Heart left ventricle (tissue), 13 donors: ENCODE measurements around the gene FCHSD2.

Experiments
- POLR2A ChIP-seq, 2 donors: fragments of 450-650 bp; IDR thresholded peaks; one replicate each; pipeline ENCODE4 v1.6.1; 2017; ENCODE audit warnings: antibody characterized with exemption in 2 of 2, mild to moderate bottlenecking in 2 of 2, moderate library complexity in 2 of 2
- TF ChIP-seq, protein P1 (sequence below), 12 donors: fragments of 200-600 bp; sonication (generic) in 4 of 12; IDR thresholded peaks; one replicate each; pipeline versions ENCODE4 v1.5.0 to v1.8.0; 2018 to 2022; ENCODE audit warnings: antibody characterized with exemption in 12 of 12, mild to moderate bottlenecking in 5 of 12
- donor health status: ischemic (EF 13 %, LVEDD 7.1; RV severe dilation, severe dysfunction).
- donor health status: DM: no; HTN: yes; CAD: no.
- donor health status: DM: no; HTN: no; CAD: no.
- donor health status: ischemic (EF 25% LVEDD 6.9; RV normal size, moderate dysfunction).
- donor health status: ischemic (EF 25% LVEDD 5.7; RV mildly dilated, moderate dysfunction).
- donor health status: ischemic (EF 35%, LVEDD 5.7; RV mildly dilated, moderate dysfunction).
- donor health status: nonischemic (EF 11% LVEDD 7.7; RV severe dilation, severe dysfunction).
- donor health status: DM: yes; HTN: yes; CAD: no.
- donor health status: PGD.
- donor health status: ischemic (EF 29% LVEDD 5.4; RV normal size, mild dysfunction).
- donor health status: nonischemic (EF 23%, LVEDD 6.1; RV moderate dilation, normal function).

- TF ChIP-seq, protein P1, sequence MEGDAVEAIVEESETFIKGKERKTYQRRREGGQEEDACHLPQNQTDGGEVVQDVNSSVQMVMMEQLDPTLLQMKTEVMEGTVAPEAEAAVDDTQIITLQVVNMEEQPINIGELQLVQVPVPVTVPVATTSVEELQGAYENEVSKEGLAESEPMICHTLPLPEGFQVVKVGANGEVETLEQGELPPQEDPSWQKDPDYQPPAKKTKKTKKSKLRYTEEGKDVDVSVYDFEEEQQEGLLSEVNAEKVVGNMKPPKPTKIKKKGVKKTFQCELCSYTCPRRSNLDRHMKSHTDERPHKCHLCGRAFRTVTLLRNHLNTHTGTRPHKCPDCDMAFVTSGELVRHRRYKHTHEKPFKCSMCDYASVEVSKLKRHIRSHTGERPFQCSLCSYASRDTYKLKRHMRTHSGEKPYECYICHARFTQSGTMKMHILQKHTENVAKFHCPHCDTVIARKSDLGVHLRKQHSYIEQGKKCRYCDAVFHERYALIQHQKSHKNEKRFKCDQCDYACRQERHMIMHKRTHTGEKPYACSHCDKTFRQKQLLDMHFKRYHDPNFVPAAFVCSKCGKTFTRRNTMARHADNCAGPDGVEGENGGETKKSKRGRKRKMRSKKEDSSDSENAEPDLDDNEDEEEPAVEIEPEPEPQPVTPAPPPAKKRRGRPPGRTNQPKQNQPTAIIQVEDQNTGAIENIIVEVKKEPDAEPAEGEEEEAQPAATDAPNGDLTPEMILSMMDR (IDR thresholded peaks at IDR 0.05): no peak
- no peak for TF ChIP-seq POLR2A (IDR thresholded peaks at IDR 0.05)
These were observed 251.2 kb downstream of the FCHSD2 start for GRCh38 chr11:72890881-72891280.
